ENCODE data around the gene RPSA. TPM values are rescaled to one million over a fixed set of nuclear protein-coding genes. Genes with fewer than 3 reads are reported as not detected.
A peak's percentile ranks its signal among the peaks of the same experiment; 100 is the strongest.
"Not testable (repeated sequence)": the region's sequence is repeated elsewhere in the genome, so short reads cannot be mapped to it uniquely, and the experiment has no call there.

The RPSA gene
- total RNA-seq, 2 donors from 2014 or later = 555 to 696 TPM

- Histone ChIP-seq H3K36me3 (replicated peaks in 1 of 2; ENCODE audit: insufficient read depth in 1 of 2, low read depth in 2 of 2) (no peaks in the 10 kb centered on the region), H3K4me1 (no peaks in the 10 kb centered on the region), H3K9me3 (no peaks in the 10 kb centered on the region), H3K27ac (no peak overlapping the region), H3K27me3 (no peaks in the 10 kb centered on the region), H3K4me3 (no peak overlapping the region)
- intact Hi-C loops (cut with DNase I) = no loop called here
- ATAC-seq (no peak), DNase-seq (no peak)
- TF ChIP-seq, protein P1, sequence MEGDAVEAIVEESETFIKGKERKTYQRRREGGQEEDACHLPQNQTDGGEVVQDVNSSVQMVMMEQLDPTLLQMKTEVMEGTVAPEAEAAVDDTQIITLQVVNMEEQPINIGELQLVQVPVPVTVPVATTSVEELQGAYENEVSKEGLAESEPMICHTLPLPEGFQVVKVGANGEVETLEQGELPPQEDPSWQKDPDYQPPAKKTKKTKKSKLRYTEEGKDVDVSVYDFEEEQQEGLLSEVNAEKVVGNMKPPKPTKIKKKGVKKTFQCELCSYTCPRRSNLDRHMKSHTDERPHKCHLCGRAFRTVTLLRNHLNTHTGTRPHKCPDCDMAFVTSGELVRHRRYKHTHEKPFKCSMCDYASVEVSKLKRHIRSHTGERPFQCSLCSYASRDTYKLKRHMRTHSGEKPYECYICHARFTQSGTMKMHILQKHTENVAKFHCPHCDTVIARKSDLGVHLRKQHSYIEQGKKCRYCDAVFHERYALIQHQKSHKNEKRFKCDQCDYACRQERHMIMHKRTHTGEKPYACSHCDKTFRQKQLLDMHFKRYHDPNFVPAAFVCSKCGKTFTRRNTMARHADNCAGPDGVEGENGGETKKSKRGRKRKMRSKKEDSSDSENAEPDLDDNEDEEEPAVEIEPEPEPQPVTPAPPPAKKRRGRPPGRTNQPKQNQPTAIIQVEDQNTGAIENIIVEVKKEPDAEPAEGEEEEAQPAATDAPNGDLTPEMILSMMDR (IDR thresholded peaks at IDR 0.05) = no peak
- TF ChIP-seq POLR2A (IDR thresholded peaks at IDR 0.05) = no peak
- WGBS, 2 donors = 83 to 87% methylated on average over 2 of the region's 2 CpGs
Measured at GRCh38 chr3:39362812-39363211, 43.7 kb upstream of the RPSA start.

DNA sequence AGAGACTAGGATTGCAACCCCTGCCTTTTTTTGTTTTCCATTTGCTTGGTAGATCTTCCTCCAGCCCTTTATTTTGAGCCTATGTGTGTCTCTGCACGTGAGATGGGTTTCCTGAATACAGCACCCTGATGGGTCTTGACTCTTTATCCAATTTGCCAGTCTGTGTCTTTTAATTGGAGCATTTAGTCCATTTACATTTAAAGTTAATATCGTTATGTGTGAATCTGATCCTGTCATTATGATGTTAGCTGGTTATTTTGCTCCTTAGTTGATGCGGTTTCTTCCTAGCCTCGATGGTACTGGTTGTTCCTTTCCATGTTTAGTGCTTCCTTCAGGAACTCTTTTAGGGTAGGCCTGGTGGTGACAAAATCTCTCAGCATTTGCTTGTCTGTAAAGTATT lies 36.1 kb upstream of the RPSA start:
- intact Hi-C loops (cut with DNase I); H3K27me3 ChIP-seq; H3K27ac ChIP-seq; H3K4me3 ChIP-seq; ATAC-seq; H3K36me3 ChIP-seq (replicated peaks in 1 of 2; ENCODE audit: insufficient read depth in 1 of 2, low read depth in 2 of 2); DNase-seq; H3K4me1 ChIP-seq; H3K9me3 ChIP-seq: not testable (repeated sequence)
- 92 to 95% methylated on average over 4 of the region's 4 CpGs for WGBS, 2 donors

DNA sequence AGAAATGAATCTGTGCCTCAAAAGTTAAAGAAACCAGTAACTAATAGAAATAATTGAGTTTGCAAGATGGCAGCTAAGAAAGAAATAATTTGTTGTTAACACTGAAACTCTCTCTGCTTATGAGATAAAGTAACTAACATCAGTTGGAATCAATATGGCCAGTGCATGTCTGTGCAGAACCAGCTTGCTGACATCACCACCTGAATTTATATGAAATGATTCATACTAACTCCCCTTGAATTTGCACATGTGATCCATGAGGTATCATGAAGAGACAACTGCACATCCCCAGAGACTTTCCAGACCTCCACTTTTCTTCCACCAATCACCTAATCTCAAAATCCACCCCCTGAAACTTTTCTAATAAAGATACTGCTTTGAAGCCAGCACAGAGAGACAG lies 33.7 kb upstream of the RPSA start:
- ATAC-seq = no peak
- Histone ChIP-seq H3K27me3 (no peaks in the 10 kb centered on the region), H3K4me3 (no peak overlapping the region), H3K27ac (no peak overlapping the region), H3K36me3 (replicated peaks in 1 of 2; ENCODE audit: insufficient read depth in 1 of 2, low read depth in 2 of 2) (no peaks in the 10 kb centered on the region), H3K4me1 (no peaks in the 10 kb centered on the region), H3K9me3 (no peaks in the 10 kb centered on the region)
- no peak for TF ChIP-seq POLR2A (IDR thresholded peaks at IDR 0.05)
- TF ChIP-seq, protein P1 (IDR thresholded peaks at IDR 0.05) = no peak
- no peak for DNase-seq
- intact Hi-C loops (cut with DNase I) = no loop called here

DNA sequence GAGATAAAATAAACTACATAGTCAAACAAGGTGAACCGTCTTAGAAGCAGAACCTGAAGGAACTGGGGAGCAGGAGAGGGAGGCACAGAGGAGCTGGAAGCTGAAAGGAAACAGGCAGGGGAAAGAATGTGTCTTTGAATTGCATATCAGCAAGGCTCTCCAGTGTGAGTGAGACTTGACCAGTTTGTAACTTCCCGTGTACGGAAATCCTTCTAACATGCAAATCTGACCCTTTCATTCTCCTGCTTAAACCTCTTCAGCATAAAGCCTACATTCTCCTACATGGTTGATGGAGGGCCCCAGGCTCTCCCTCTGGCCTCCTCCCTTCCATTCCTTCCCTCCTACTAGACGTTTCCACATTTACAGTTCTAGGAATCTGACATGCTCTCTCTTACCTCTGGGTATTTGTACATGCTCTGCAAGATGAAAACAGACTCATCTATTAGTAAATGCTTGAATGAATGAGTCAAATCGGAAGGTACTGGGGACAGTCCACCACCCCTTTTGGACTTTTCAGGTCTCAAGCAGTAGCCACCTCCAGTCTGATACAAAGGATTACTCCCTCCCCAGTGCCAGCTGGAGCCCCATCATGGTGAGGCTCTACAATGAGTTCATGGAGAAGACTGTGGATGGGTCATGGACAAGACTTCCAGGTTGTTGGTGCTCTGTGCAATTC lies 29.4 kb upstream of the RPSA start:
- Histone ChIP-seq H3K9me3 (no peaks in the 10 kb centered on the region), H3K27me3 (no peaks in the 10 kb centered on the region), H3K4me3 (no peak overlapping the region), H3K27ac (no peak overlapping the region), H3K4me1 (peaks cover 42% of the 10 kb centered on the region), H3K36me3 (replicated peaks in 1 of 2; ENCODE audit: insufficient read depth in 1 of 2, low read depth in 2 of 2) (no peaks in the 10 kb centered on the region)
- DNase-seq (no peak), ATAC-seq (no peak)
- intact Hi-C loops (cut with DNase I) = no loop called here
- TF ChIP-seq, protein P1 (IDR thresholded peaks at IDR 0.05) = no peak
- no peak for TF ChIP-seq POLR2A (IDR thresholded peaks at IDR 0.05)
- 63 to 73% methylated on average over 5 of the region's 5 CpGs for WGBS, 2 donors

DNA sequence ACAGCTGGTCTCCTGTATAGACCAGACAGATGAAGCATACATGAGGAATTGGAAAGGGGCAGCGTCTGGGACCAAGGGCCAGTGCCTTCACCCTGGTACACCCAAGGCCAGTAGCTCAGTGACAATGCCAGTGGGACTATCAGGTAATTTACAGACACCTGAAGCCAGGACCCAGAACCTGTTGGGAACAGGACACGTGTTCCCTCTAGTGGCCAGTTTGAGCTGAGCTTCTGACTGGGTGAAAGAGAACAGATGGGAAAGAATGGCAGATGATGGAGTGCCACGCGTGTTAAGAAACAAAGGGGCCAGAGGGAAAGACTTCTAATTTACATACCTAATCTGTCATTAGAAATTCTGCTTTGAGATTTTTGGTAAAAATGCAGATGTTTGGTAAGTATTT lies 28.4 kb upstream of the RPSA start:
- WGBS, 2 donors = 19 to 24% methylated on average over 4 of the region's 4 CpGs
- H3K27ac ChIP-seq = peak overlapping the region in 1 of 4 donors; percentile 5
- no peaks in the 10 kb centered on the region for H3K36me3 ChIP-seq (replicated peaks in 1 of 2; ENCODE audit: insufficient read depth in 1 of 2, low read depth in 2 of 2)
- H3K27me3 ChIP-seq = no peaks in the 10 kb centered on the region
- H3K9me3 ChIP-seq = no peaks in the 10 kb centered on the region
- DNase-seq = peak; percentile 72 to 78 (median 74)
- peak; percentile 69 for ATAC-seq
- intact Hi-C loops (cut with DNase I) = no loop called here
- no peak overlapping the region for H3K4me3 ChIP-seq
- no peak for TF ChIP-seq POLR2A (IDR thresholded peaks at IDR 0.05)
- TF ChIP-seq, protein P1 (IDR thresholded peaks at IDR 0.05) = peak; percentile 50 to 75 (median 70)
- peaks cover 50% of the 10 kb centered on the region for H3K4me1 ChIP-seq
